H9 (cell line): Measurements from ENCODE around the gene TMEM47. TPM values are rescaled to one million over a fixed set of nuclear protein-coding genes. Genes with fewer than 3 reads are reported as not detected.

ENCODE experiments used
- DNase-seq: peaks from one replicate; pipeline ENCODE4 v3.0.0-alpha.2; 2017
- H2AFZ ChIP-seq: one replicate; pipeline ENCODE4 v1.6.1; 2013; ENCODE audit warnings: mild to moderate bottlenecking, low read length, control low read depth, moderate library complexity
- H2AK5ac ChIP-seq: 2 replicates; pipeline ENCODE4 v1.6.1; 2013; ENCODE audit warnings: low read length, control low read depth, mixed read lengths; ENCODE audit not compliant: insufficient read length
- H2BK120ac ChIP-seq: one replicate; pipeline ENCODE4 v1.6.1; 2013; ENCODE audit warnings: low read depth, mild to moderate bottlenecking, low read length, control low read depth, inconsistent platforms; ENCODE audit not compliant: poor library complexity, severe bottlenecking
- H2BK12ac ChIP-seq: 2 replicates; pipeline ENCODE4 v1.6.1; 2013; ENCODE audit warnings: low read length, control low read depth, mixed read lengths, low read depth; ENCODE audit not compliant: insufficient read length
- H2BK15ac ChIP-seq: 2 replicates; pipeline ENCODE4 v1.6.1; 2013; ENCODE audit warnings: low read depth, low read length, control low read depth
- H2BK20ac ChIP-seq: one replicate; pipeline ENCODE4 v1.6.1; 2013; ENCODE audit warnings: low read depth, mild to moderate bottlenecking, low read length, control low read depth, inconsistent platforms; ENCODE audit not compliant: poor library complexity, severe bottlenecking
- H2BK5ac ChIP-seq: 2 replicates; pipeline ENCODE4 v1.6.1; 2013; ENCODE audit warnings: low read length, control low read depth, mixed read lengths; ENCODE audit not compliant: insufficient read length
- H3K14ac ChIP-seq: 2 replicates; pipeline ENCODE4 v1.6.1; 2013; ENCODE audit warnings: low read length, control low read depth; ENCODE audit not compliant: insufficient read depth
- H3K18ac ChIP-seq: 2 replicates; pipeline ENCODE4 v1.6.1; 2013; ENCODE audit warnings: low read depth, mild to moderate bottlenecking, mixed read lengths, low read length, control low read depth; ENCODE audit not compliant: insufficient read length
- H3K23ac ChIP-seq: 2 replicates; pipeline ENCODE4 v1.6.1; 2013; ENCODE audit warnings: low read length, control low read depth, mixed read lengths, low read depth; ENCODE audit not compliant: insufficient read length
- H3K23me2 ChIP-seq: 2 replicates; pipeline ENCODE4 v1.6.1; 2013; ENCODE audit warnings: low read depth, mild to moderate bottlenecking, mixed read lengths, low read length, control low read depth; ENCODE audit not compliant: insufficient read length, poor library complexity, severe bottlenecking
- H3K27ac ChIP-seq: 2 replicates; pipeline ENCODE4 v1.5.1; 2013; ENCODE audit warnings: low read length, control low read depth, mixed read lengths, low read depth; ENCODE audit not compliant: insufficient read length
- H3K27me3 ChIP-seq: 2 replicates; pipeline ENCODE4 v1.6.1; 2013; ENCODE audit warnings: low read length, control low read depth, inconsistent platforms; ENCODE audit not compliant: insufficient read depth
- H3K4ac ChIP-seq: 2 replicates; pipeline ENCODE4 v1.6.1; 2013; ENCODE audit warnings: low read depth, mild to moderate bottlenecking, control low read depth, inconsistent platforms, low read length, moderate library complexity
- H3K4me1 ChIP-seq: 2 replicates; pipeline ENCODE4 v1.6.1; 2013; ENCODE audit warnings: low read length, control low read depth, inconsistent platforms; ENCODE audit not compliant: insufficient read depth
- H3K4me2 ChIP-seq: 2 replicates; pipeline ENCODE4 v1.6.1; 2013; ENCODE audit warnings: low read length, control low read depth, mixed read lengths; ENCODE audit not compliant: insufficient read length, insufficient read depth
- H3K56ac ChIP-seq: 2 replicates; pipeline ENCODE4 v1.6.1; 2013; ENCODE audit warnings: low read depth, mild to moderate bottlenecking, mixed read lengths, low read length, control low read depth; ENCODE audit not compliant: insufficient read length
- H3K79me1 ChIP-seq: 2 replicates; pipeline ENCODE4 v1.6.1; 2013; ENCODE audit warnings: low read depth, mild to moderate bottlenecking, moderate library complexity, low read length, control low read depth, inconsistent platforms; ENCODE audit not compliant: insufficient read depth, poor library complexity, severe bottlenecking
- H3K79me2 ChIP-seq: 2 replicates; pipeline ENCODE4 v1.6.1; 2013; ENCODE audit warnings: low read length, control low read depth, inconsistent platforms; ENCODE audit not compliant: insufficient read depth
- H3K9ac ChIP-seq: 2 replicates; pipeline ENCODE4 v1.6.1; 2013; ENCODE audit warnings: low read length, control low read depth, mixed read lengths; ENCODE audit not compliant: insufficient read length; ENCODE audit errors: extremely low read depth
- H3K9me3 ChIP-seq: one replicate; pipeline ENCODE4 v1.6.1; 2013; ENCODE audit warnings: low read depth, low read length, inconsistent platforms; ENCODE audit not compliant: control insufficient read depth
- H3T11ph ChIP-seq: one replicate; pipeline ENCODE4 v1.6.1; 2013; ENCODE audit warnings: mild to moderate bottlenecking, low read length, control low read depth, inconsistent platforms
- H4K20me1 ChIP-seq: one replicate; pipeline ENCODE4 v1.6.1; 2013; ENCODE audit not compliant: control insufficient read depth, insufficient read length, insufficient read depth
- H4K5ac ChIP-seq: 2 replicates; pipeline ENCODE4 v1.6.1; 2013; ENCODE audit warnings: low read depth, mild to moderate bottlenecking, mixed read lengths, low read length, control low read depth; ENCODE audit not compliant: insufficient read length
- H4K8ac ChIP-seq: replicated peaks from 2 replicates; pipeline ENCODE4 v1.6.1; 2013; ENCODE audit warnings: low read length, control low read depth, mixed read lengths, low read depth; ENCODE audit not compliant: insufficient read length
- H4K91ac ChIP-seq: 2 replicates; pipeline ENCODE4 v1.6.1; 2013; ENCODE audit warnings: low read depth, mild to moderate bottlenecking, moderate library complexity, mixed read lengths, low read length, control low read depth; ENCODE audit not compliant: insufficient read length
- H3K27ac Mint-ChIP-seq, 3 experiments: 2 replicates in 2 of 3; 3 replicates in 1 of 3; pipeline ENCODE4 v1.8.0; 2020 to 2021; ENCODE audit warnings: mixed read lengths in 3 of 3, mild to moderate bottlenecking in 1 of 3, moderate library complexity in 1 of 3
- H3K27me3 Mint-ChIP-seq: 2 replicates; pipeline ENCODE4 v1.8.0; 2021; ENCODE audit warnings: low read depth, mild to moderate bottlenecking, moderate library complexity, mixed read lengths
- H3K36me3 Mint-ChIP-seq, 3 experiments: 2 replicates in 2 of 3; 3 replicates in 1 of 3; pipeline ENCODE4 v1.8.0; 2020 to 2021; ENCODE audit warnings: low read depth in 3 of 3, mixed read lengths in 3 of 3; ENCODE audit not compliant: insufficient read depth in 1 of 3
- H3K4me1 Mint-ChIP-seq, 2 experiments: 2 replicates each; pipeline ENCODE4 v1.8.0; 2020; ENCODE audit warnings: mixed read lengths in 2 of 2
- H3K4me3 Mint-ChIP-seq, 2 experiments: 2 replicates in 1 of 2; 3 replicates in 1 of 2; pipeline ENCODE4 v1.8.0; 2020 to 2021; ENCODE audit warnings: mild to moderate bottlenecking in 2 of 2, mixed read lengths in 2 of 2, moderate library complexity in 1 of 2
- H3K9me3 Mint-ChIP-seq, 2 experiments: 2 replicates in 1 of 2; 3 replicates in 1 of 2; pipeline ENCODE4 v1.8.0; 2020; ENCODE audit warnings: mild to moderate bottlenecking in 2 of 2, mixed read lengths in 2 of 2, moderate library complexity in 1 of 2
- WGBS: extraction: QIAGEN DNeasy Blood & Tissue Kit; methylation state at CpG from one replicate; pipeline ENCODE4 v1.1.7; 2013; ENCODE audit warnings: missing lambda C conversion rate, low lambda C conversion rate, mixed read lengths; ENCODE audit not compliant: insufficient read length; ENCODE audit errors: extremely low coverage; 5-methylcytosine and 5-hydroxymethylcytosine counted together
- total RNA-seq: library from RNA; stranded (reverse); gene quantifications from 2 replicates; pipeline ENCODE4 v1.2.1, GENCODE V29; 2021
- TF ChIP-seq, protein P1 (sequence below): fragments of 200-600 bp; sonication (generic); conservative IDR thresholded peaks from 3 replicates; pipeline ENCODE4 v1.8.0; 2021; ENCODE audit warnings: antibody characterized with exemption, mild to moderate bottlenecking

TMEM47 gene
- total RNA-seq, 1 experiment from 2014 or later = 26.0 TPM

GRCh38 chrX:34612036-34612435 lies 45.0 kb downstream of the TMEM47 start:
- no peak overlapping the region for H3K4ac ChIP-seq
- no peak overlapping the region for H2BK5ac ChIP-seq
- Mint-ChIP-seq H3K27ac (no peak overlapping the region), H3K27me3 (no peaks in the 10 kb centered on the region), H3K4me3 (no peak overlapping the region), H3K36me3 (peaks cover 16 to 32% (median 17%) of the 10 kb centered on the region in 3 experiments), H3K9me3 (peaks cover 16 to 60% of the 10 kb centered on the region in 2 experiments), H3K4me1 (peaks cover 13 to 14% of the 10 kb centered on the region in 2 experiments)
- no peaks in the 10 kb centered on the region for H3K27me3 ChIP-seq
- H4K20me1 ChIP-seq = no peaks in the 10 kb centered on the region
- no peak for DNase-seq
- H3T11ph ChIP-seq = no peak overlapping the region
- no peak overlapping the region for H2AK5ac ChIP-seq
- H3K27ac ChIP-seq = no peak overlapping the region
- H4K8ac ChIP-seq = no peak overlapping the region
- no peaks in the 10 kb centered on the region; the same call in 1 of the 2 replicates for H3K4me1 ChIP-seq
- no peak overlapping the region for H3K14ac ChIP-seq
- H2BK120ac ChIP-seq = no peak overlapping the region
- no peaks in the 10 kb centered on the region for H3K79me2 ChIP-seq
- H3K9me3 ChIP-seq = peaks cover 4% of the 10 kb centered on the region
- H4K91ac ChIP-seq = no peak overlapping the region
- H2BK20ac ChIP-seq = no peak overlapping the region
- no peak overlapping the region for H3K18ac ChIP-seq
- H3K23ac ChIP-seq = no peak overlapping the region
- no peaks in the 10 kb centered on the region for H3K23me2 ChIP-seq
- no peak overlapping the region for H2BK15ac ChIP-seq
- H2AFZ ChIP-seq = no peak overlapping the region
- no peak overlapping the region for H3K56ac ChIP-seq
- H4K5ac ChIP-seq = no peak overlapping the region
- TF ChIP-seq, protein P1, sequence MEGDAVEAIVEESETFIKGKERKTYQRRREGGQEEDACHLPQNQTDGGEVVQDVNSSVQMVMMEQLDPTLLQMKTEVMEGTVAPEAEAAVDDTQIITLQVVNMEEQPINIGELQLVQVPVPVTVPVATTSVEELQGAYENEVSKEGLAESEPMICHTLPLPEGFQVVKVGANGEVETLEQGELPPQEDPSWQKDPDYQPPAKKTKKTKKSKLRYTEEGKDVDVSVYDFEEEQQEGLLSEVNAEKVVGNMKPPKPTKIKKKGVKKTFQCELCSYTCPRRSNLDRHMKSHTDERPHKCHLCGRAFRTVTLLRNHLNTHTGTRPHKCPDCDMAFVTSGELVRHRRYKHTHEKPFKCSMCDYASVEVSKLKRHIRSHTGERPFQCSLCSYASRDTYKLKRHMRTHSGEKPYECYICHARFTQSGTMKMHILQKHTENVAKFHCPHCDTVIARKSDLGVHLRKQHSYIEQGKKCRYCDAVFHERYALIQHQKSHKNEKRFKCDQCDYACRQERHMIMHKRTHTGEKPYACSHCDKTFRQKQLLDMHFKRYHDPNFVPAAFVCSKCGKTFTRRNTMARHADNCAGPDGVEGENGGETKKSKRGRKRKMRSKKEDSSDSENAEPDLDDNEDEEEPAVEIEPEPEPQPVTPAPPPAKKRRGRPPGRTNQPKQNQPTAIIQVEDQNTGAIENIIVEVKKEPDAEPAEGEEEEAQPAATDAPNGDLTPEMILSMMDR = no peak
- no peak overlapping the region for H3K4me2 ChIP-seq
- no peaks in the 10 kb centered on the region for H3K79me1 ChIP-seq
- no peak overlapping the region for H2BK12ac ChIP-seq
- no peak overlapping the region for H3K9ac ChIP-seq
- WGBS = no CpG with 5 or more reads among the region's 4 CpGs
